Measurements from ENCODE around the gene DLG5. TPM values are rescaled to one million over a fixed set of nuclear protein-coding genes. Genes with fewer than 3 reads are reported as not detected.

The DLG5 gene
- total and polyA plus RNA-seq, 4 donors, result 6.6 to 33.2 (median 15.8) TPM

DNA sequence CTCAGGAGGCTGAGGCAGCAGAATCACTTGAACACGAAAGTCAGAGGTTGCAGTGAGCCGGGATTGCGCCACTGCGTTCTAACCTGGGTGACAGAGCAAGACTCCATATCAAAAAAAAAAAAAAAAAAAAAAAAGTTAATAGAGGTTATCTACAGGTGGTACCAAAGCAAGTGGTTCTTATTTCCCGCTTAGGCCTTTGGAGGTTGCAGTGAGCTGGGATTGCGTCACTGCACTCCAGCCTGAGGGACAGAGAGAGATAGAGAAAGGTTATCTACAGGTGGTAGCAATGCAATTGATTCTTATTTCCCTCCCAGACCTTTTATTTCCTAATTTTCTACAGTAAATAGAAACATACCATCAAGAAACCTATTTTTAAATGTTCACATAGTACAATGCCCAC, 98.2 kb downstream of the DLG5 start:
- ATAC-seq (ENCODE audit: insufficient read depth, low FRiP score) (no peak), DNase-seq (no peak)
- WGBS, 2 donors, result 87 to 96% methylated on average over 6 of the region's 6 CpGs
- TF ChIP-seq, protein P1, sequence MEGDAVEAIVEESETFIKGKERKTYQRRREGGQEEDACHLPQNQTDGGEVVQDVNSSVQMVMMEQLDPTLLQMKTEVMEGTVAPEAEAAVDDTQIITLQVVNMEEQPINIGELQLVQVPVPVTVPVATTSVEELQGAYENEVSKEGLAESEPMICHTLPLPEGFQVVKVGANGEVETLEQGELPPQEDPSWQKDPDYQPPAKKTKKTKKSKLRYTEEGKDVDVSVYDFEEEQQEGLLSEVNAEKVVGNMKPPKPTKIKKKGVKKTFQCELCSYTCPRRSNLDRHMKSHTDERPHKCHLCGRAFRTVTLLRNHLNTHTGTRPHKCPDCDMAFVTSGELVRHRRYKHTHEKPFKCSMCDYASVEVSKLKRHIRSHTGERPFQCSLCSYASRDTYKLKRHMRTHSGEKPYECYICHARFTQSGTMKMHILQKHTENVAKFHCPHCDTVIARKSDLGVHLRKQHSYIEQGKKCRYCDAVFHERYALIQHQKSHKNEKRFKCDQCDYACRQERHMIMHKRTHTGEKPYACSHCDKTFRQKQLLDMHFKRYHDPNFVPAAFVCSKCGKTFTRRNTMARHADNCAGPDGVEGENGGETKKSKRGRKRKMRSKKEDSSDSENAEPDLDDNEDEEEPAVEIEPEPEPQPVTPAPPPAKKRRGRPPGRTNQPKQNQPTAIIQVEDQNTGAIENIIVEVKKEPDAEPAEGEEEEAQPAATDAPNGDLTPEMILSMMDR (IDR thresholded peaks at IDR 0.05; ENCODE audit: control extremely low read depth, extremely low read depth), result no peak
- H3K27me3 ChIP-seq (ENCODE audit: control insufficient read depth in 3 of 3, insufficient read depth in 3 of 3, low read length in 2 of 3), result no peaks in the 10 kb centered on the region
- no peak overlapping the region for H3K9ac ChIP-seq (ENCODE audit: insufficient read depth in 1 of 2, low read length in 2 of 2)
- no peaks in the 10 kb centered on the region for H3K9me3 ChIP-seq (ENCODE audit: control insufficient read depth in 4 of 4, insufficient read depth in 3 of 4, low read length in 3 of 4)
- no peak overlapping the region for H3K27ac ChIP-seq (ENCODE audit: low read depth in 1 of 2, low read length in 1 of 2)
- no peak overlapping the region for H3K4me3 ChIP-seq
- H3K4me1 ChIP-seq (ENCODE audit: control insufficient read depth in 5 of 5, insufficient read depth in 5 of 5, low read length in 5 of 5), result no peaks in the 10 kb centered on the region
- H3K36me3 ChIP-seq (ENCODE audit: control insufficient read depth in 4 of 4, insufficient read depth in 4 of 4, low read length in 4 of 4), result peaks cover 17 to 42% (median 26%) of the 10 kb centered on the region in 4 donors

DNA sequence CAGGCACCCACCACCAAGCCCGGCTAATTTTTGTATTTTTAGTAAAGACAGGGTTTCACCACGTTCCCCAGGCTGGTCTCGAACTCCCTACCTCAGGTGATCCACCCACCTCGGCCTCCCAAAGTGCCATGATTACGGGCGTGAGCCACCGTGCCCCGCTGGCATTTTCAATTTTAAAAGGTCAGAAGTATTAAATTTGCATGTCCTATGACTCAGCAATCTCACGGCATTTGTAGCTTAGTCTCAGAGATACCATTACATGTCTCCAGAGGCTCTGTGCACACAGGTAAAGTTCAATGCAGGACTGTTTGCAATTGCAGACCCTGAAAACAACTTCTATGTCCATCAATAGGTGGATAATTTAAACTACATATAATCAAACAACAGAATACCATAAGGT, 99.2 kb downstream of the DLG5 start:
- TF ChIP-seq, protein P1 (IDR thresholded peaks at IDR 0.05; ENCODE audit: control extremely low read depth, extremely low read depth), result no peak
- DNase-seq, result no peak
- no peaks in the 10 kb centered on the region for H3K4me1 ChIP-seq (ENCODE audit: control insufficient read depth in 5 of 5, insufficient read depth in 5 of 5, low read length in 5 of 5)
- peaks cover 14 to 40% (median 21%) of the 10 kb centered on the region in 4 donors for H3K36me3 ChIP-seq (ENCODE audit: control insufficient read depth in 4 of 4, insufficient read depth in 4 of 4, low read length in 4 of 4)
- H3K9me3 ChIP-seq (ENCODE audit: control insufficient read depth in 4 of 4, insufficient read depth in 3 of 4, low read length in 3 of 4), result no peaks in the 10 kb centered on the region
- H3K27me3 ChIP-seq (ENCODE audit: control insufficient read depth in 3 of 3, insufficient read depth in 3 of 3, low read length in 2 of 3), result no peaks in the 10 kb centered on the region
- H3K9ac ChIP-seq (ENCODE audit: insufficient read depth in 1 of 2, low read length in 2 of 2), result no peak overlapping the region
- WGBS, 2 donors, result 89 to 90% methylated on average over 9 of the region's 9 CpGs
- H3K27ac ChIP-seq (ENCODE audit: low read depth in 1 of 2, low read length in 1 of 2), result no peak overlapping the region
- no peak overlapping the region for H3K4me3 ChIP-seq
- ATAC-seq (ENCODE audit: insufficient read depth, low FRiP score), result no peak

DNA sequence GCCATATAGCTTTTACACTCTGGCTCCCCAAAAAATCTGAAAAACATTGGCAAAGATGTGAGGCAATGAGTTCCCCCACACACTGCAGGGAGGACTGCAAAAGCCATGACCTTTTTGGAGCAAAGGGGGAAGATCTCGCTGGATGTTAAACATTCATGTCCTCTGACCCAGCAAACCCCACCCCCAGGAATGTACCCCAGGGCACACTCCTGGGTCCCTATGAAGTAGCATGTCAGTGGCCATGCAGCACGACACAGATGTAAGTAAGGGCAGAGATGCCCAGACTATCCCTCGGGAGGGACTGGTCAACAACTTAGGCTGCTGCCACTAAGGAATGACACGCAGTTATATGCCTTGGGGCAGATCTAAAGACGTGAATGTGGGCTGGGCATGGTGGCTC, 100.6 kb downstream of the DLG5 start:
- TF ChIP-seq, protein P1 (IDR thresholded peaks at IDR 0.05; ENCODE audit: control extremely low read depth, extremely low read depth), result no peak
- H3K36me3 ChIP-seq (ENCODE audit: control insufficient read depth in 4 of 4, insufficient read depth in 4 of 4, low read length in 4 of 4), result peaks cover 17 to 43% (median 20%) of the 10 kb centered on the region in 4 donors
- H3K4me1 ChIP-seq (ENCODE audit: control insufficient read depth in 5 of 5, insufficient read depth in 5 of 5, low read length in 5 of 5), result no peaks in the 10 kb centered on the region
- H3K9ac ChIP-seq (ENCODE audit: insufficient read depth in 1 of 2, low read length in 2 of 2), result no peak overlapping the region
- ATAC-seq (ENCODE audit: insufficient read depth, low FRiP score), result no peak
- DNase-seq, result no peak
- no peak overlapping the region for H3K4me3 ChIP-seq
- WGBS, 2 donors, result 86 to 92% methylated on average over 5 of the region's 5 CpGs
- no peaks in the 10 kb centered on the region for H3K9me3 ChIP-seq (ENCODE audit: control insufficient read depth in 4 of 4, insufficient read depth in 3 of 4, low read length in 3 of 4)
- no peak overlapping the region for H3K27ac ChIP-seq (ENCODE audit: low read depth in 1 of 2, low read length in 1 of 2)
- no peaks in the 10 kb centered on the region for H3K27me3 ChIP-seq (ENCODE audit: control insufficient read depth in 3 of 3, insufficient read depth in 3 of 3, low read length in 2 of 3)

DNA sequence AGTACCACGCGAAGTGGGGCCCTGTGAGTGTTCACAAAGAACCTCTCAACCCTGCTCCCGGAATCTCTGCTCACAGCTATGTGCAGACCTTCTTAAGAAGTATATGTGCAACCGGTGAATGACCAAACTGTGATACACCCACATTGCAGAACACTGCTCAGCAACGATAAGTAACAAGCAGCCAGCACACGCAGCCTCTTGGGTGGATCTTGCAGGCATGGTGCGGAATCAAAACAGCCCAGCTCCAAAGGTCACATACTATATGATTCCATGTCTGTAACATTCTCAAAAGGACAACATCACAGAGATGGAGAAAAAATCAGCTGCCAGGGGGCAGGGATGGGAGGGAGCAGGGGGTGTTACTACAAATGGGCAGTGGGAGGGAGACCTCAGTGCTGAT, 101.6 kb downstream of the DLG5 start:
- no peaks in the 10 kb centered on the region for H3K4me1 ChIP-seq (ENCODE audit: control insufficient read depth in 5 of 5, insufficient read depth in 5 of 5, low read length in 5 of 5)
- H3K9ac ChIP-seq (ENCODE audit: insufficient read depth in 1 of 2, low read length in 2 of 2), result no peak overlapping the region
- no peak overlapping the region for H3K27ac ChIP-seq (ENCODE audit: low read depth in 1 of 2, low read length in 1 of 2)
- ATAC-seq (ENCODE audit: insufficient read depth, low FRiP score), result no peak
- TF ChIP-seq, protein P1 (IDR thresholded peaks at IDR 0.05; ENCODE audit: control extremely low read depth, extremely low read depth), result no peak
- DNase-seq, result no peak
- no peak overlapping the region for H3K4me3 ChIP-seq
- peaks cover 17 to 40% (median 20%) of the 10 kb centered on the region in 4 donors for H3K36me3 ChIP-seq (ENCODE audit: control insufficient read depth in 4 of 4, insufficient read depth in 4 of 4, low read length in 4 of 4)
- WGBS, 2 donors, result 95 to 96% methylated on average over 7 of the region's 7 CpGs
- H3K27me3 ChIP-seq (ENCODE audit: control insufficient read depth in 3 of 3, insufficient read depth in 3 of 3, low read length in 2 of 3), result no peaks in the 10 kb centered on the region
- H3K9me3 ChIP-seq (ENCODE audit: control insufficient read depth in 4 of 4, insufficient read depth in 3 of 4, low read length in 3 of 4), result no peaks in the 10 kb centered on the region
